Activated CD4-positive, alpha-beta T cell treated with anti-CD3 and anti-CD28 coated beads, Interleukin-2, amount 50 U/mL, for 24 hours (primary cell): ENCODE results near the gene LMNB1.
A peak's percentile ranks its signal among the peaks of the same experiment; 100 is the strongest.
"Not testable (repeated sequence)": the region's sequence is repeated elsewhere in the genome, so short reads cannot be mapped to it uniquely, and the experiment has no call there.

ENCODE experiments used
- DNase-seq, 2 donors: peaks; one replicate each; pipeline ENCODE4 v3.0.0-alpha.2; 2020; ENCODE audit warnings: low read depth in 1 of 2, low spot score in 1 of 2

Gene LMNB1

DNA sequence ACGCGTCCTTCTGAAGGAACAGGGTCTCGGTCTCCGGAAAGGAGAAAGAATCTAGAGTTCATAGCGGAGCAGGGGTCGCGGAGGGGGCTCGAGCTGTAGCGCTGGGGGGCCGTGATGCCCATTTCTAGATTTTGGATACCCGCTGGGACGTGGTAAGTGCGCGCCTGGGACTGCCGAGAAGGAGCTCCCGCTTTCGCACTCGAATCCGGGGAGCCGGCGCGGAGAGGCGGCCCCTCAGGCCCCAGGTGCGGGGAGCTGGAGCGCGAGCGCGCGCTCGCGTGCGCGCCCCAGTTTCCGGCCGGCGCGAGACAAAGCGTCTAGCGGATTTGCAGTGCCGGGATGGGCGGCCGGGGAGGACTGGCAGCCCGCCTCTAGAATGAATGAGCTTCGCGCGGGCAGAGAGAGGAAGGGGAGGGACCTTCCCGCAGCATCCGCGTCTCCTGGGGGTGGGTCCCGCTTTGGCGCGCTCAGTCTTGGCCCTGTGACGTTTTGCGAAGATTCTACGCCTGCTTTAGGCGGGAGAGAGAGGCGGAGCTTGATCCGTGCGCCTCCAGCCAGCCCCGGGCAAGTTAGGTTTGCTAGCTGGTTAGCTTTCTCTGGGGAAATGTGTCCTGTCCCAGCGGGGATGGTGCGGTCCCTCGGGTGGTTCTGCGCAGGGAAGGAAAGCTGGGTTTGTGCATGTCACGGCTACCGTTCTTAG is 1.2 kb downstream of the LMNB1 start:
- DNase-seq: peak; percentile 80 to 93

DNA sequence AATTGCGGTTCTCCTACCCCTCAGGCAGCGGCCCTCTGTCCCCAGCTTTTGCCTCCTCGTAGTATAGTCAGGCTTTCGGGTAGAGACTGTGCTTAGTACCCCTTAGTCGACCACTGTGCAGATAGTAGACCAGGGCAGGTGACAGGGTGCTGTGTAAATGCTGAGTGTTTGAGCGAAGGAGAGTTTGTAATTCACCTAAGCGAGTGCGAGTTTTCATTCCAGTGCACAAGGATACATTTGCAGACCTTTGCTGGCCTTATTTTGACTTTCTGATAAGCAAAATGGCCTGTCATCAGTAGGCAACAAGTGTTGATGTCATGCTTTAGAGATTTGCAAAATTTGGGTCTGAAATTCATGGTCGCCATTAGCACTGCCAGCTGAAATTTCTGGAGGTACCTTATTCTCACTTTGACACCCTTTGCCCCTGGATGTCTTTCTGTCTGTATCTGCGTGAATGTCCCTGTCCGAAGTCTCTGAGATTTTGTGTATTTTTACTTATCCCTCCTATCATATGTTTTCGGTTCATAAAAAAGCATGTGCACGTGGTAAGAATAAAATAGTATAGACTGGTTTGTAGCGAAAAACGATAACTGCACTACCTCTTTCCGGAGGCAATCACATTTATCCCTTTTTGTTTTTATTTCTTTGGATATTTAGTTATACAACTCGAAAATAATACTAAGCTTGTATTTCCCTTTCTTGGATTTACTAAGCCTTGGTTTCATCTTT is 1.9 kb downstream of the LMNB1 start:
- no peak for DNase-seq

DNA sequence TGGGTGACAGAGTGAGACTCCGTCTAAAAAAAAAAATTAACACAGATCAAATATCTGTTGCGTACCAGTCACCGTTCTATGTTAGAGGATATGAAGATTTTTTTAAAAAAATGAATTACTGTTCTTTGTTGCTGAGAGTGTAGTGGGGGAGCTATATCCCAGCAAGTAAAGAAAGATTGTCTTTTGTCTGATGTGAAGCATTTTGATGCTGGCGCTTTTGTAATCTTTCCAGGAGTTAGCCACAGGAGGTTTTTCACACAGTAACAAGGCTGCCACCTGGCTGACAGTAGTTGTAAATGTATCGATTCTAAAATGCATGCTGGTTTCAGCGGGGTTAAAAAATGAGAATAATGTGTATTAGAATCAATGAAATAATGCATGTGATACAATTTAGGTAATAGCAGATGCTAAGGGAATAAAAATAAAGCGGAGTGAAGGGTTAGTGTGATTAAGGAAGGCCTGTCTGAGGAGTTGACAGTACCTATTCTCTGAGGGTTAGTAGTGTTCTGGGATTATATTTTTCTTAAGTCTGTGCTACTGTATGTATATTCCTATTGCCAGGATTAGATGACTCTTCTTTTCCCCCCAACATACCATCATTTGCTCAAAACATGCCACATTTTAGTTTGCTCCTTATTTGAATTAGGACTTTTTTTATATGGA is 3.4 kb downstream of the LMNB1 start:
- peak in 1 of 2 donors; percentile 37 for DNase-seq

DNA sequence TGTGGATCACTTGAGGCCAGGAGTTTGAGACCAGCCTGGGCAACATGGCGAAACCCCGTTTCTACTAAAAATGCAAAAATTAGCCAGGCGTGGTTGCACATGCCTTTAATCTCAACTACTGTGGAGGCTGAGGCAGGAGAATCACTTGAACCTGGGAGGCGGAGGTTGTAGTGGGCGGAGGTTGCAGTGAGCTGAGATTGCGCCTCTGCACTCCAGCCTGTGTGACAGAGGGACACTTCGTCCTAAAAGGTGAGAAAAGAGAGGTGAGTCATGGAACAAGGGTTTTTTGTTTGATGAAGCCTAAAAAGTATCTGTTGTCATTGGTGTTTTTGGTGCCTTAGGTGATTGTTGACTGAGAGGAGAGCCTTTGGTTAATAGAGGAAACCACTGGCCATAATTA is 11.5 kb downstream of the LMNB1 start:
- DNase-seq: not testable (repeated sequence)

DNA sequence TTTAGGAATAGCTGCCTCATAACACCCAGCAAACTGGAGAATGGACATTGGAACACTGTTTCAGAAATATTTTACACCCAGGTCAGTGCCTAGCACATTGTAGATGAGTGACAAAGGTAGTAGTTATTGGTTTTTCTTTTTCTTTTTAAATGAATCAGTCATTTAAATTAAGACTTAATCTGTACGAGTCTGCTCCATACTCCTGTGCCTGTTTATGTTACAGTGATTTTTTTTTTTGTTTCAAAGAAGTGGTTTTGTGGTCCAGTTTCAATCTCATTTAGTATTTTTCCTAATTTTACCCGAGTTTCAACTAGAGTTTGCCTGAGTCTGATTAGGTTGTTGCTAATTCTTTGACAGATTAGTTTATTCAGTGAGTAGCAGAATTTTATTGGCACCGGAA is 16.2 kb downstream of the LMNB1 start:
- no peak for DNase-seq

DNA sequence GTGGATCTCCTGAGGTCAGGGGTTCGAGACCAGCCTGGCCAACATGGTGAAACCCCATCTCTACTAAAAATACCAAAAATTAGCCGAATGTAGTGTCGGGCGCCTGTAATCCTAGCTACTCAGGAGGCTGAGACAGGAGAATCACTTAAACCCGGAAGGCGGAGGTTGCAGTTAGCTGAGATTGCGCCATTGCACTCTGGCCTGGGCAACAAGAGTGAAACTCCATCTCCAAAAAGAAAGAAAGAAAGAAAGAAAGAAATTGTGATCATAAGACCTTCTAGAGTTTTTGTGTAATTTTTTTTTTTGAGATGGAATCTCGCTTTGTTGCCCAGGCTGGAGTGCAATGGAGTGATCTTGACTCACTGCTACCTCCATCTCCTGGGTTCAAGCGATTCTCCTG is 16.7 kb downstream of the LMNB1 start:
- not testable (repeated sequence) for DNase-seq

DNA sequence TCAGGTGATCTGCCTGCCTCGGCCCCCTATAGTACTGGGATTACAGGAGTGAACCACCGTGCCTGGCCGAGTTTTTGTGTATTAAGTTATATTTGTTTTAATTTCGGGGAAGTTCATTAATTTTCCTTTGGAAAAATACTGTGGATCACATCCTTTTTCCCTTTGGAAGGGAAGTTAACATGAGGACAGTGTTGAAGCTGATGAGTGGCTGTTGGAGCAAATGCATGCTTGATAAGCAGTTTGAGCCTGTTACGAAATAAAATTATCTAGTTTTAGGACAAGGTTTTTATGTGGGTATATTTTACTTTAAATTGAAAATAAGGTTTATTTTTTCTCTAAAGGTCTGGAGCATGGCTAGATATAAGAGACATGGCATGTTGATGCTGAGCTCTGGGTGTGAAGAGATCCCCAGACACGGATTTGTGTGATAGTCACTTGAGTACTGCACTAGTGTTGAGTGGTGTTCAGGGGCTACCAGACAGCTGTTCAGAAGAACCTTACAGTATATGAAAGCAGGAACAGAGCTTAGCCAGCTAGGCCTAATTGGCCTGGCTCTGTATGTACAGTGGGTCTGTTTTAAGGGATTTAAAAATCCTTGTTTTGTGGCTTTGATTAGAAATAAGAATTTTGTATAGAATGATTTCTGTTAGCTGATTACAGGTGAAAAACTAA is 17.4 kb downstream of the LMNB1 start:
- no peak for DNase-seq

DNA sequence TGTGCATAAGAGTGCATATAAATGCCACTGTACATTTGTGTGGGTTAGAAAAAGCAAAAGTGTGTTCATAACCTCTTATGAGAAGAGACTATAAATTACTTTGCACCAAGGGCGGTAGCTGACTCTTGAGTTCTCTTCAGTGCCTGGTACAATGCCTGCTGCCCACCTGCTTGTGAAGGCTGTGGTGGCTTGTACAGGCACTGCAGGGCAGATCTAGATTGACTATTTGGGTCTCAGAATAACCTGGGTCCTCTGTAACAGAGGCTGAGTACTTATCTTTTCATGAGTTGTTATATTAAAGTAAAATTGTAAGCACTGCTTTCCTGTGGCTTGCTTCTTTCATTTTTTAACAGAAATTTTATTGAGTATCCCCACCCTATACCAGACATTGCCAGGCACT is 22.8 kb downstream of the LMNB1 start:
- no peak for DNase-seq

DNA sequence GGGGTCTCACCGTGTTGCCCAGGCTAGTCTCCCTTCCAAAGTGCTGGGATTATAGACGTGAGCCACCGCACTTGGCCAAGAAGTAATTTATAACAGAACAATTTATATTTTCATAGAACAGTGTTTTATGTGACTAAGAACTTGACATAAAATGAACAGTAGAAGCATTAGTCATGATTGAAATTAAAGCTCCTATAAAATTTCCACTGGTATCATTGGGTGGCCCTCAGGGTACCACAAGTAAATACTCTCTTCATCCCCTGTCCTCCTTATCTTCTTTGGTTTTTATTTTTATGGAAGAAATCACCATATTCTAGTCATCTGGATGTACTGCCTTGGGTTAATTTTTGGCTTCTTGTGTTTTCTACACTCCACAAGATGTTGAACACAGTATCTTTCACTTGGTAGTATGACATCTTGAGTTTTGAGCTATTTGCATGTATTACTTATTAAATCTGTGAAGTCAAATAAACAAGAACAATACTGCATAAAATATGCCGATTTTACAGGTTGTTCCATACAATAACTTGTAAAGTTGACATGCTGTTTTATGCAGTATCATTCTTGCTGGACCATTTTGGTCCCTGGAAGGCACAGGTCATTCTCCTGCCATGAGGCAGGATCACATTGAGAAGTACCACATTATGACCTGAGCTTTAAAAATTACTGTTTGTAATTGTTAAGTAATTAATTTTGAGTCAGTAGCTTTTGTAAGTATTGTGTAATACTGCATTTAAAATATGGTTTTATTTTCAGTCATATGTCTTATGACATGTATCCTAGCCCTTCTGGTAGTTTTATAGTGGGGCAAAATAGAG is 24.4 kb downstream of the LMNB1 start:
- no peak for DNase-seq

DNA sequence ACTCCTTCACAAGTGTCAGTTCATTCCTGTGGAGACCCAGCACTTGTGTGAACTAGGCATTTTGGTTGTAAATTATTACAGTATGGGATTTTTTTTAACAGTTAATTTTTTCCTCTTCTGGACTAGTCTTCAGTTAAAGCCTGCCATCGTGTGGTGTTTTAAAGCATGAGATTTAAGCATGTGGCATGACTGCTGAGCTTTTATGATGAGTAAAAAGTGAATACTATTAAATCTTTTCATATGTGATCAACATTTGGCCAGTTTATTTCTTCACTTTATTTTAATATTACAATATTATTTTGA is 25.0 kb downstream of the LMNB1 start:
- no peak for DNase-seq

DNA sequence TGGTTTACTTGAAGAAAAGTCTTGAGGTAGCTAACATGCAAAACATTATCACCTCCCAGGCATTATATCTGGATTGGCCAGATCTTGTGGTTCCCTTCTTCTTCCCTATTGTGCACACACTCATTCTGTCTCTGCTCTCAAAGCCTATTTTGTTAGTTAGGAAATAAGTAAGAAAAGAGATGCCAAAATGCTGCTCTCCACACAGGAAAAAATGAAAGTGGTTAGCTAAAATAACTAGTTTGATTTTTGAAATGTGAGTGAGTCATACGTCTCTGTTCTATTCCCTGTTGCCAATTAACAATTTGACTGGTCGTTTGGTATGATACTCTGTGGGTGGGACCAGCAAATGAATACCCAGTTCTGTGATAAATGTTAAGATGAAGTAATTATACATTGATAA is 28.1 kb downstream of the LMNB1 start:
- no peak for DNase-seq

DNA sequence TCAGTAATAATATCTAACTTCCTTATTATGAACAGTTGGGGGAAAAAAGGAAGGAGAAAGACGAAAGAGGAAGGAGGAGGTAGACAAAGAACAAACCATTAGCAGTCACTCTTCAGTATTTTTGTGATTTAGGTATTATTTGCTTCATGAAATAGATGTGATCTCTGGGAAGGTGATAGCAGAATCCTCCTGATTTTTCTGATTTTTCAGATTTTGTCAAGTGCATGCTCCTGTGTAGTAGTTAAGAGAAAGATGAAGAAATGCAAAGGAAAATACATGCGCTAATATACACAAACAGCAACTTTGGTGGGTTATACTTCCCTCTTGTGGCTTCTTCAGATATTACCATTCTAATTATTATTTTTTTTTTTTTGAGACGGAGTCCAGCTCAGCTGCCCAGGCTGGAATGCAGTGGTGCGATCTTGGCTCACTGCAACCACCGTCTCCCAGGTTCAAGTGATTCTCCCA is 31.6 kb downstream of the LMNB1 start:
- DNase-seq: no peak

DNA sequence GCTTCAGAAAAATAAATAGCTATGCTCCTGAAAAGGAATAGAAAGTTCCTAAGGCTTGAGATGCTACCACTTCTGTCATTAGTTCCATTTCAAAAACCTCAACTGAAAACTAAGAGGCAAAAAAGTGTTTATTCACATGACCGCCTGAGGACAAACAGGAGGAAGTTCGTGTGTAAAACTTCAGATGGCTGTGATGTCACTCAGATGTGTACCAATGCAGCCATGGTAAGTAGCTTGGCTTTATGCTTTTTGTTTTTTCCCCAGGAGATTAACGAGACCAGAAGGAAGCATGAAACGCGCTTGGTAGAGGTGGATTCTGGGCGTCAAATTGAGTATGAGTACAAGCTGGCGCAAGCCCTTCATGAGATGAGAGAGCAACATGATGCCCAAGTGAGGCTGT is 33.0 kb downstream of the LMNB1 start:
- DNase-seq: no peak

DNA sequence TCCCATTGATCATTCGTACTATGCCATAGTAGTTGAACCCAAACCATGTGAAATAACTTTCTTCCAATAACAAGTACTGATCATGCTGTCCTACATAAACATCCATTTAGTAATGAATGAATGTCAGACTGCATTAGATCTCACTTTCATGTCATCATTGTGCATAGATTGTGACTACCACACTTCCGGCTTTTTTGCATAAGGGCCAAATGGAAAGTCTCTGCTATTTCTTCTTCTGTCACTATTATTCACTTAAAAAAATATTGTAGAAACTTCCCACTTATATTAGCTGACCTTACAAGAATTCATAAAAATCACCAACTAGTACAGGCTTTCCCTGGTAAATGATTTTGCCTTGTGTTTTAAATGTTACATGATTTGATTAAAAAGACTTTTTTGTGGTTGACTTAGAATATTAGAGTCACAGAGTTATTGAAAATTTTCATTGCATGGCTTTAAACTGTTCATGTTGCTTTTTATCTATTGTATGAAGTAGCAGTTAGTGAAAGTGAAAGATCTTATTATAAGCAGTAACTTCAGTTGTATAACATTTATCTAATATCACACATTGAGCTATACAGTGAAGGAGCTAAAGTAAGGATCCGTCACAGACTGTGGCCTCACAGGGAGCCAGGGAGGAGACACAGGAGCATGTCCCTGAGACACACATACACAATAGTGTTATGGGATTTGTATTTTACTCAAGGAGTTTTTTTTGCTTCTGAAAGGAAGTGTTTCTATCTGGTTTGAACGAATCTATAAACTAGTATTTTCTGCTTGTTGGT is 33.9 kb downstream of the LMNB1 start:
- no peak for DNase-seq

DNA sequence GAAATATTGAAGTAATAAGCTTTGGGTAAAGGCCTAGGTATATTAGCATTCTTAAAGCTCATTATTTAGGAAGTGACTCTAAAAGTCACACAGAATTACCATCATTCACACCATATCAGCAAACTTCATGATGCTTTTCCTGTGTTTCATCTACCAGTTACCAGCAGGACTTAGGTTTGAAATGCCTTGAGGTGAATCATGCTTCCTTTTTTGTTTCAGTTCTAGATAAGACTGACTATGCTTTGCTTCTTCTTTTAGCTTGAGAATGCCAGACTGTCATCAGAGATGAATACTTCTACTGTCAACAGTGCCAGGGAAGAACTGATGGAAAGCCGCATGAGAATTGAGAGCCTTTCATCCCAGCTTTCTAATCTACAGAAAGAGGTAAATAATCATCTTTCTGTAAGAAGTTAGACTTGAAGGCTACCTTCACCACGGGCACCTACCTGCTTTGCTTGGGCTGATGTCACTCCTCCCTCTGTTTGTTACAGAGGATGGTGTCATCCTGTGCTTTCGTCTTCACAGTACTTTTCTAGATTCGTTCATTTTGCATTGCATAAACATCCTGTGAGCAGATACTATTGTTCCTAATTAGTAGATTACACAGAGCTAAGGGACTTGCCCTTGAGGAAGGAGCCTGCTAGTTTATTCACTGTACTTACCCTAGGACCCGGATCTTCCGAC is 34.7 kb downstream of the LMNB1 start:
- DNase-seq: peak in 1 of 2 donors; percentile 21

DNA sequence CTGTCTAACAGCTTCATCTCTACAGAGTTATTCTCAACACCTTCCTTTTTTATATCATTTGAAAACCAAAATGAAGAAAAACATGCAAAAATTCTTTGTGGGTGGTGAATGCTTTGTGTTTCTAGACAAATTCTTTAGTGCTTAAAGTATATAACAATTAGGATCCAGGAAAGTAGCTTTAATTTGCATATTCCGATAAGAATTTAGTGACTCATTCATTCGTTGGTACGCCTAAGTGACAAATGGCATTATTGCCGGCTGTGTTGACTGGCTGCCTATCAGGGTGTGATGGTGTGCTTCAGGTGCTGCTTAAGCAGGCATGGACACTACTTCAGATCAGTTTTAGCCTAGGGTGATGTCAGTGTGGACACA is 35.2 kb downstream of the LMNB1 start:
- DNase-seq: no peak

DNA sequence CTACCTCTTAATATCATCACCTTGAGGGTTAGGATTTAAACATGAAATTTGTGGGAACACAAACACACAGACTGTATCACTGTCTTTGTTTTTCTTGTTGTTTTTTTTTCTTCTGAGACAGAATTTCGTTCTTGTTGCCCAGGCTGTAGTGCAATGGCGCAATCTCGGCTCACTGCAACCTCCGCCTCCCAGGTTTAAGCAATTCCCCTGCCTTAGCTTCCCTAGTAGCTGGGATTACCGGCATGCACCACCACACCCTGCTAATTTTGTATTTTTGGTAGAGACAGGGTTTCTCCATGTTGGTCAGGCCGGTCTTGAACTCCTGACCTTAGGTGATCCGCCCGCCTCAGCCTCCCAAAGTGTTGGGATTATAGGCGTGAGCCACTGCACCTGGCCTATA is 36.9 kb downstream of the LMNB1 start:
- DNase-seq: not testable (repeated sequence)

DNA sequence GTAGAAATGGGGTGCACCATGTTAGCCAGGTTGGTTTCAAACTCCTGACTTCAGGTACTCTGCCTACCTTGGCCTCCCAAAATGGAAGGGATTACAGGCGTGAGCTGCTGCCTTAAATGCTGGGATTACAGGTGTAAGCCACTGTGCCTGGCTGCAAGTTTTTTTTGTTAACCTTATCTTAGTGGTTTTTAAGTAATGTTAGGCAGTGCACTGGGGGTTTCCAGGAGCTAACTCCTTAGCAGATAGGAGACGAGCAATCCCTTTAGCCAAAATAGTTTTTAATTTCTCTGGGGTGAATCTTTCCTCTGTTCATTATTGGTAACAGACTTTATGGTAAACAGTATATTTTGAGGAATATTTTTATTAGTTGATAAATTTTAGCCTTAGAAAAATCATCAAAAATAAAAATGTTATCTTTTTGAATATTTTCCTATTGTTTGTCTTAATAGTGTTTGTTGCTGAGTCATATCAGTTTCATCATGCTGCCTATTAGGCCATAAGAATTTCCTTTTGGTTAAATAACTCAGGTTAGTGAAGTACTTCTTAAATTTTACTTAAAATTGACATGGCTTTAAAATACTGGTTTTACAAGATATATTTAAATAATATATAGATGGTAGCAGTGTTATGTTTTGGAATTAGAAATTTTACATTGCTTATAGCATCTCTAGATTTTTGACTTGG is 37.9 kb downstream of the LMNB1 start:
- DNase-seq: no peak

DNA sequence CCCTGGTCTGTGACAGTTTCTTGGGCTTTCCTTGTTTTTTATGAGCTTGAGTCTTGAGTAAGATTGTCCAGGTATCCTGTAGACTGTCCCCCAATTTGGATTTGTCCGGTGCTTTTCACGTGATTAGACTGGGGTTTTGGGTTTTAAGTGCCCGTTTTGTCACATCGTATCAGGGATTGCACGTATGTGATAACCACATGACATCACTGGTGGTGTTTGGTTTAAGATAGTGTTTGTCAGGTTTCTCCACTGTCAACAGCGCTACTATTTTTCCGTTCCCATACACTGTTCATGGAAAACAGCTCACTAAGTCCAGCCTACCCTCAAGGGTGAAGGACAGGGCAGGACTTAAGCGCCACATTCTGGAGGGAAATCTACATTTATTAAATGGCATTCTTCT is 39.7 kb downstream of the LMNB1 start:
- no peak for DNase-seq
